OCI-LY7 (cell line): ENCODE measurements around the gene SLFN12L.

Experiments
- CTCF ChIP-seq: fragments of 200-600 bp; sonication (generic); conservative IDR thresholded peaks from 2 replicates; pipeline ENCODE4 v1.5.1; 2014; ENCODE audit warnings: mild to moderate bottlenecking, antibody characterized with exemption, low read length, moderate library complexity, mixed read lengths
- EZH2phosphoT487 ChIP-seq: fragments of 200-600 bp; sonication (generic); IDR thresholded peaks from 2 replicates; pipeline ENCODE4 v1.6.1; 2018; ENCODE audit warnings: low read depth, borderline replicate concordance, mild to moderate bottlenecking, mixed run types, antibody characterized with exemption, low read length, moderate library complexity, mixed read lengths

- TF ChIP-seq CTCF = no peak
- TF ChIP-seq EZH2phosphoT487 = no peak
Measured at GRCh38 chr17:35488991-35489390, 48.5 kb downstream of the SLFN12L start.
